ENCODE data around the gene CBLB.

The CBLB gene

DNA sequence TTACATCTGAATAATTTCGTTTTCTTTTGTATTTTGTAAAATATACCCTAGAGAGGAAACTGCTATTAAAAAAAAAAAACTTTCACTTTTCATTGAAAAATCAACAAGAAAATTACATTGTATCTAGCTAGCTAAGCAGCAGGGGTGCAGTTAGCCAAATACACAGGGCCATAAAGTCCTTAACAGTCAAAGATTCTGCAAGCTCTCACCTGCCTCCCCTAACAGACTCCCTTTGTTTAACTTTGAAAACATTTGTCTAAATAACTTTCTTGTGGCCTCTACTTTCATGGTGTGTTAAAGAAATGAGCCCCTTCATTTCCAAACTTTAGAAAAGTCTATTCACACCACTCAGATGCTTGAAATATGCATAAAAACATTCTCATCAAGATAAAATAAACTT is 23.3 kb downstream of the CBLB start:
- no peak for DNase-seq (ENCODE audit: low spot score)

DNA sequence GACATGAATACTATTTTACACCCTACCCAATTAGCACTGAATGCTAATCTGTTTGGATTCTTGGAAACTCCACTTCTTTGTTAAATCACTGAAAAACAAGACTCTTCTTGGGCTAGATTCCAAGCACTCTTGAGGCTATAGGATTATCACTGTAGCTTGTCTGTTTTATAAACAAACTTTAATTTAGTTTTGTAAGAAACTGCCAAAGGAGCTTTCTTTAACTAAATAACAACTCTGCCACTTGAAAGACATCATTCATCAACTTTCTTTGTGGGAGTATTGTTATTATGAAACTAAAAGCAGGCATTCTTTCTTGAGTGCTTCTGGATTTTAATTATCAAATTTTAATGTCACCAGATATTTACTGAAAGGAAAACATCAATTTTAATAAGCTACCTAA is 24.1 kb downstream of the CBLB start:
- no peak for DNase-seq (ENCODE audit: low spot score)

DNA sequence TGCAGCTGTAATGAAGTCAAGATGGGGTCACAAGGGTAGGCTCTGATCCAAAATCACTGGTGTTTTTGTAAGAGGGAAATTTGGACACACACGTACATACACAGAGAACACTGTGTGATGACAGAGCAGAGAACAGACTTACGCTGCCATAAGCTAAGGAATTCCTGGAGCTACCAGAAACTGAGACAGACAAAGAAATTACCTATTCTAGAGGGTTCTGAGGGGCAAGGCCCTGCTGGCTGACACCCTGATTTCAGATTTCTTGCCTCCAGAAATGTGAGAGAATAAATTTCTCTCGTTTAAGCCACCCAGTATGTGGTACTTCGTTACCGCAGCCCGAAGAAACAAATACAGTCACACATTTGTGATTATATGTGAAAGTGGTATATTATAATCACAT is 24.8 kb downstream of the CBLB start:
- no peak for DNase-seq (ENCODE audit: low spot score)

DNA sequence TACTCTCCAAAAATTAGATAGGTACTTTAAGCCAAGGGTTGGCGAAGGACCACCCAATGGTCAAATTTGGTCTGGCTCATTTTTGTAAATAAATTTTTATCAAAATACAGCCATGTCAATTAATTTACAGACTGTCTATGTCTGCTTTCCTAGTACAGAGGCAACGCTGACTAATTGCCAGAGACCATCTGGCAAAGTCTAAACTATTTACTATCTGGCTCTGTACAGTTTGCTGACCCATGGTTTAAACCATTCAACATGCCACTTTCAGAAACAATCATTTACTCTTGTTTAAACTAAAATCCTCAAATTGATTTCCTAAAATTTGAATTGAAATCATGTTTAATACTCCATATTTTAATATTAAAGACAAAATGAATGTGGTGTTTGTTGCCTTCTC is 25.9 kb downstream of the CBLB start:
- DNase-seq (ENCODE audit: low spot score) = no peak

DNA sequence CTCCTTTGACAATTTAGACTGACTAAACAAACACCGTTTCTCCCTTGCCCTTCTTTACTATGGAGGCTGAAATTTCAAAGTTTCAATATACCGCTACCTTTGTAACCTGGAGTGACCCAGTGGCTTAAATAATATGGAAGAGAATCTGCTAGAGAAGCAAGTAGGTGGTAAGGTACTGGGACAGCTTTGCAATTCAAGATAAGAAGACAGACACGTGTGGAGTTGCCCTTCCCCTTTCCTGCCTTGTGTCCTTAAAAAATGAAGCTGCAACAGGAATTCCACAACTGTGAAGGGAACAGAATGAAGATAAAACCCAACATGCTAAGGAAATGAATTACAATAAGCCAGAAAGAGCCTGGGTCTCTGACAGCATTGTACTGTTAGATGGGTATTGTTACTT is 26.4 kb downstream of the CBLB start:
- no peak for DNase-seq (ENCODE audit: low spot score)

DNA sequence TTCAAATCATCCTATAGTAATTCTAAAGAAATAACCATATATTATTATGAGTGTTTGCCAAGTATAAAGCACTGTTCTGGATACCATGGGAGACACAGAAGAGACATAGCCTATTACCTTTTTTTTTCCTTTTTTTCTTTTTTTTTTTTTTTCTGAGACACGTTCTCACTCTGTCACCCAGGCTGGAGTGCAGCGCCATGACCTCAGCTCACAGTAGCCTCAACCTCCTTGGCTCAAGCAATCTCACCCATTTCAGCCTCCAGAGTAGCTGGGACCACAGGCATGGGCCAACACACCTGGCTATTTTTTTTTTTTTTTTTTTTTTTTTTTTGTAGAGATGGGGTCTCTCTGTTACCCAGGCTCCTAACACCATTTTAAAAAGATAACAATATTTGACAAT is 30.9 kb downstream of the CBLB start:
- DNase-seq (ENCODE audit: low spot score) = no peak

DNA sequence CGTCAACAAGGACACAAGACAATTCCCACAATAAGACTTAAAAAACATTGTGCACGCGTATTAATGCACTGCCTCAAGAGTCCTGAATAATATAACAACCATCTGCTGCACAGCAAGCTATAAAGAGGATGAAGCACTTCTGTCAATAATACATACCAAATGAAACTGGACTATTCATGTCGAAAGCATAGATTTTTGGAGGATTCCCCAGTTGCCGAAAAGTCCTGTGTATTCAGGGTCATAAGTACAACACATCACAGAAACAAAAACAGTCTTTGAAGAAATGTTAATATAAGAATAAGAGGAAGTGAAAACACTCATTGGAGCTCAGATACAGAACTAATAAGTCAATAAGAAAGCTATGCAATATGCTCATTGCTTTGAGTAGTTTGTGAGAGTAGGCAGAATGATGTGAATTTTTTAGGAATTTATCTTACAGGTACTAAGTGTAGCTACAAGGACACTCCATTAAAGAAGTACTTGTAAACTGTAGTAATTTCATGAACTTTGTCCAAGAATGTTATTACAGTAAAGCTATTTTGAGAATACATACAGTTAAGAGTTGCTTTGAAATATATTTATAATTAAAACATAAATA is 31.6 kb downstream of the CBLB start:
- DNase-seq (ENCODE audit: low spot score) = no peak

DNA sequence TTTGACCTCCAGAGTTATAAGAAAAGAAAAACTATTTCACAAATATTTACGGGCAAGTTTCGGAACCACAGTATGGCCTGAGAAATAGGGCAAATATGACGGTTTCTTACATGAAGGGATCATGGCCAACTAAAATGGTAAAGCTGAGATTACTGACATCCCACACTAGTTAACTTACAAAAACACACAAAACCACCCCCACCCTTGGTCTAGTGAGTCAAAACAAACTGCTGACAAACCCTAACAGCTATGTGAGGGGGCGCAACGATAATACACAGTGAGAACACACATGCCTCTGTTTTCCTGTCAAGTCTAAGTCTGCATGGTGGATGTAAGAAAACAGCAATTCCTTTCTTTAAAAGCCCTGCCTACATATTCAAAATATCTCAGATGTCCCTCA is 32.3 kb downstream of the CBLB start:
- DNase-seq (ENCODE audit: low spot score) = no peak

DNA sequence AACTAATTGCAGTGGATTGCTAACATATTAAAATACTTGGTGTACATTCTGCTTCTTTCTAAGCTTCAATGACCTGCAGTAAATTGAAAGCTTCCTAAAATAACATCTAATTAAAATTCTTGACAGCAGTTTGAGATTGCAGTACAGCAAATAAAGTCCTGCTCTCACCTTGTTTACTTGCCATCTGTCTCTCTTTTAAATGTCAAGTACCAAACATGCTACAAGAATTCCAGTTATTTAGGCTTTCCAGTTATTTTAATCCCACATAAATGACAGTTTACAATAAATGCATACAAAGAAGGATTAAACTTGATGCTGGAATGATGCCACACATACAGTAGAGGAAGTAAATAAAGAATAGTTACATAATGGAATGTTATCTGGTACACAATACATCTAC is 33.2 kb downstream of the CBLB start:
- no peak for DNase-seq (ENCODE audit: low spot score)

DNA sequence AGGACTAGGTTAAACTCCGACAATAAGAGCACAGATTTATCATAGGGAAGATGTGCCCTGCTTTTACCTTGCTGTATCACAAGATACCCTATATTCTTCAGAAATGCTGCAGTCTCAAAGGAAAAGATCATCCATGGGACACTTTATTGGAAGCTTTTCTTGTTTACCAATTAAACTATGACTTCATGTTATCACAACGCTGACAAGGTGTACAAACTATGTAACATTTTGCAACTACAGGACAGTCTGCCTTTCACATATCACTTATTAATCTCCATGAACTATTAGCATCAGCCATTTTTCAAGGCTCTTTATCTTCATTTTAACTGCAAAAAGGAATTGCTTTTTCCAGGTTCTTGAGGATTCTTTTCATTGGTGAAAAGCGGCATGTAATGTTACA is 34.0 kb downstream of the CBLB start:
- DNase-seq (ENCODE audit: low spot score) = peak; percentile 50

DNA sequence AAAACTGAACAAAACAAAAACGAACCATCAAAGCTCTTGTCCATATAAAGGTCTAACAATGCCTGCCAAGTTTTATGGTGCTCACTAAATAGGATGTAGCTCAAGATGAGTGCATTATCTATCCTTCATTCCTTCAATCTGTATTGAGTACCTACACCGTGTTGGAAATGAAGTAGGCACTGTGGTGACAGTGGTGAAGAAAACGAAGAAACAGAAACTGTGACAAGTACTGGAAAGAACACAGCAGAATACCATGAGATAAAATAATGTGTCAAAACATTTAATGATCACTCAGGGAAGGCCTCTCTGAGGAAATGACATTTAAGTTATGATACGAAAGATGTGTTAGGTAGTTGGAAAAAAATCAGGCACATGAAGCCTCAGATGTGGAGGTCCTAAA is 36.2 kb downstream of the CBLB start:
- DNase-seq (ENCODE audit: low spot score) = no peak

DNA sequence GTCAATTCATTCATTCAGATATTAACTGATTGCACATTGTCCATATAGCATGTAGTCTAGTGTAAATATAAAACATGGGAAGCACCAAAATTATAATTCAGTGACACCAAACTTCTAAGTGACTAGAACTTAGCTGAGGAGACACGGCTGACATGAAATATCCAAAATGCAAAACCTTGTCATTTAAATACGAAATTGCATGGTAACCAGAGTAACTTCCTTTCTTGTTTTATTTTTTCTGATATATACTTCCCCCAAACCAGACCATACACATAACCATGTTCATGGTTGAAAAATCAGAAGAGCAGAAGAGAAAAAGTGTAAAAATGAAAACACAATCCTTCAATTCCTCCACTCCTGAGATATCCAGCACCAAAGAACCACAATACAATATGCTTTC is 38.0 kb downstream of the CBLB start:
- no peak for DNase-seq (ENCODE audit: low spot score)

DNA sequence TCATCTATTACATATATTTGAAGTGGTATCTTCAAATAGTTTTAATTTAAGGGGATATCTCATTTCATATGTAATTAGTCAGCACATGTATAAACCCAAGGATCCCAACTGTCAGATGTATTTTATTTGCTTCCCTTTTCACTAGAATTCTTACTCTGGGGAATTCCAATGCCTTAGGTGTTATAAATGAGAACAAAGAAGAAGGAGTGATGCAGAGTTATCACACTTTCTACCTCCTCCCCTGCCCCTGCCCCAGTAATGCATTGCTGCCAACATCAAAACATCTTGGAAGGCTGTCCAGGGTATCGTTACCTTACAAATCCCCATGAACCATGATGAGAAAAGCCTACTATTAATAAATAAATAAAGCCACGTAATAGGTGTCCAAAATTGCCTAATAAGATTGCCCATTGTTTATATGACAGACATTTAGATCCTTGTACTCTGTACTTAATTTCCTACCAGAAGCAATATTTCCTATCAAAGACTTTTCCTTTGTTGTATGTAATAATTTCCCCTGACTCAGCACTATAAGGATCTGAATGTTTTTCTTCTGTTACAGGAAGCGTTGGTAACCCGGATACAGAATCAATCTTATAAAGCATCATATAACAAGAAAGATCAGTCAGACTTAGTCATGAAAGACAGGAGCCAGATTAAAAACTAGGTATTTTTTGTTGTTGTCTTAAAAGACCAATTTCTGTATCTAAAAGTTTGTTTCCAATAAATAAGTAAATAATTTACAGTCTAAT is 38.8 kb downstream of the CBLB start:
- DNase-seq (ENCODE audit: low spot score) = no peak

DNA sequence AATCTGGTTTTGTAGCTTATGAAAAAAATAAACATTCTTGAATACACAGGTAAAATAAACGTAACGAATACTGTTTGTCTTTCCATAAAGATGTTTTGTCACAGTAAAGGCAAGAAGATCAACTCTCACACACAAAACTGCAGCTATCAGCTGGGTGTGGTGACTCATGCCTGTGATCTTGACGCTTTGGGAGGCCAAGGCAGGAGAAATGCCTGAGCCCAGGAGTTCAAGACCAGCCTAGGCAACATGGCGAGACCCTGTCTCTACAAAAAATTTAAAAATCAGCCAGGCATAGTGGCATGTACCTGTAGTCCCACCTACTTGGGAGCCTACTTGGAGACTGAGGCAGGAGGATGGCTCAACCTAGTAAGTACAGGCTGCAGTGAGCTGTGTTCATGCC is 39.6 kb downstream of the CBLB start:
- no peak for DNase-seq (ENCODE audit: low spot score)

DNA sequence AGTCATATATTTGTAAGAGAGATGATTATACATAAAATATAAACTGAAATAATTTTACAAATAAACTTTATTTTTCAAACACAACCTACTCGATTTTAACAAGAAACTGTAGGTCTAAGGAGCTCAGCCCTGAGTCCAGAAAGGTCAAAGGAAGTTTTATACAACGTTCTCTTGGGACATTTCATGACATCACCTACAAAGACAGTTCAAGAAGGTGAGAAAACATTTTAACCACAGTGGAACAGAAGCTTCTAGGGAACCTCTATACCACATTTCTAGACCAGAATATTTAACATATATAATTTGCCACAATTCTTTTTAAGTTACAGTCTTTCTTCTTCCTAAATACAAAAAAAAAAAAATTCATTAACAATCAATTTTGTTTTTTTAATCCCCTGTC is 40.1 kb downstream of the CBLB start:
- no peak for DNase-seq (ENCODE audit: low spot score)

DNA sequence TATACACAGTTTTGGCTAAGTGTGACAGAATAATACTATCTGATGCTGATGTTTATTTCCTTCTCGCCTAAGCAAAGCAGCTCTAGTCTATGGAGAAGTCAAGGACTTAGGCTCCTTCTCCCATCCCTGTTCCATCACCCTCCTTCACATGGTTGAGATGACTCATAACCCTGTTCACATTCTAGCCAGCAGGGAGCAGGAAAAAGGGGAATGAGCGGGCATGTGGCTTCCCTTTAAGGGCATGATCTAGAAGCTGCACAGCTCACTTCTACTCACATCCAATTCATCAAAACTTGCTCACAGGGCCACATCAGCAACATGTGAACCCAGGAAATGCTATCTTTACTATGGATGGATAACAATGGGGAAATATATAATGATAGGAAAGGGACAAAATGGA is 40.9 kb downstream of the CBLB start:
- peak; percentile 85 for DNase-seq (ENCODE audit: low spot score)

DNA sequence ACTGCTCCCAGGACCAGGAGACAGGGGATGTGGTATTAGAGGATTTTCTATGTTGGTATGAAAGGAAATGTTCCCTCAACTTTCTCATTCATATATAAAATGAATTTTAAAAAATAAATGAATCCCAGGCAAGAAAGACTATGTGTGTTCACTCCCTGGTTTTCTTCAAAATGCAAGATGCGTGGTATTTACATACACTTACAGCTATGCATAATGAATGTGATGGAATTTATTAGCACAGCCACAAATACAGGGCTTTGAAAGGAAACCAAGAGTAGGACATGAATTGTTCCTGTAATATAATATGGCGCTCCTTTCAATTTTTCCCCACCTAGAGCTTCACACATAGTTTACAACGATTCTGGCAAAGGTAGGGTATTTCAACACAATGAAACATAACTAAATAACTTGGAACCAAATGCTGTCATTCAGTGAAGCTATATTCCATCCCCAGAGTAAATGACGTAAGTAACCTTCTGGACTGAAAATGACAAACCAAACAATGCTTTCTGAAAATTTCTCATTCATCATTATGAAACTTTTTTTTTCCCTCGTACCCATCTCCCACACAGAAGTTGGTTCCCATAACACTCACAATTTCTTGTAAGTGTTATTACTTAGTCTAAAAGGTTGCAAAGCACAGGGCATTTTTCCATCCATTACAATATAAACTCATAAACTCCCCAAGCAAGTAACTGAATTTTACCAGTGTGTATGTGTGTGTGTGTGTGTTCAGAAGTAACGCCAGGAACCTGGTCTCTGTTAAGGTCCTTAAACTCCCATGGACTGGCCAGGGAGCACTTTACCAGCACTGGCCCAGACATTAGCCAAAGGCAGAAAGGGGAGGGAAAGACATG is 41.8 kb downstream of the CBLB start:
- no peak for DNase-seq (ENCODE audit: low spot score)

DNA sequence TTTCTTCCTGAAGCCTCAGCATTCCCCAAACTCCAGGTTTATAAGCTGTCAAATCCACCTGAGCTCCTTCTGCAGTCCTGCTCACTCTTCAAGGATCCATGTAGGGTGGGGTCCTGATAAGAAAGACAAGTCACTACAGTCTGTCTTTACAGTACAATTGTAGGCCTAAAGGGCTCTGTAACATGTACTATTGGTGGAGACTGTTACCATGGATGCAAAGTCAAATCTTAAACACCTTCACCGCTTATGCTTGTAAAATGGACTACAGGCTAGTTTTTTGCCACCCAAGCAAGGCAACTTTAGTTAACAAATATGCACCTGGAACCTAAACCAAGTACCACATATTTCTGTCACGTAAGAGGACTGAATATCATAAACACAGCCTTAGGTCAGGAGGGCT is 44.7 kb downstream of the CBLB start:
- DNase-seq (ENCODE audit: low spot score) = no peak

DNA sequence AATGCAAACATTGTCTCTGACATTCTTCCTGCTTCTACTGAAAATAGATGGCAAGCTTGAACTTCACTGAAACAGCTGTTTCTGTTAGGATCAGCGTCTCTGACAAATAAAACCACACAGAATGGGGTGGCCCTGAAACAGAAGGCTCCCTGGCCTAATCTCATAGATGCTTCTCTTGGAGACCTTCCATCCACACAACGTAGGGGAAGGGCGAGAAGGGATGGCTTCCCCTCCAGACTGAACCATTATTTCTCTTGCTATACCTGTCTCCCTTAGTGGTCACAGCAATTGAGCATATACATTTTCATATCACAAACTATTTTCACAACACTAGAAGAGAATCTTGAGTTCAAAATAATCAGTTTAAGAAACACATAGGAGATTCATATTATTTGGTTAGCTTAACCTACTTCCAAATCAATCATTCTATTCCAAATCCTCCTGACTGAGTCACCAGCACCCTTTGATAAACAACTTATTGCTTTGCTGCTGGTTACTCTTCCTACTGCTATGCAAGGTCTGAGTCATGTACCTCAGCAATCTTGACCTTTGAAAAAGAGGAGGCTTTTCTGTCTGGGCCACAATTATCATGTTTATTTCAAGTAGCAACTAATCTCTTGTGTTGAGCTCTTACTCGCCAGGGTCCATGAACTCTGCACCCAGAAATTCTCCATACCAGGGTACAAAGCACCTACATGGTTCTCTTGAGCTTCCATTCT is 45.5 kb downstream of the CBLB start:
- DNase-seq (ENCODE audit: low spot score) = peak; percentile 86

DNA sequence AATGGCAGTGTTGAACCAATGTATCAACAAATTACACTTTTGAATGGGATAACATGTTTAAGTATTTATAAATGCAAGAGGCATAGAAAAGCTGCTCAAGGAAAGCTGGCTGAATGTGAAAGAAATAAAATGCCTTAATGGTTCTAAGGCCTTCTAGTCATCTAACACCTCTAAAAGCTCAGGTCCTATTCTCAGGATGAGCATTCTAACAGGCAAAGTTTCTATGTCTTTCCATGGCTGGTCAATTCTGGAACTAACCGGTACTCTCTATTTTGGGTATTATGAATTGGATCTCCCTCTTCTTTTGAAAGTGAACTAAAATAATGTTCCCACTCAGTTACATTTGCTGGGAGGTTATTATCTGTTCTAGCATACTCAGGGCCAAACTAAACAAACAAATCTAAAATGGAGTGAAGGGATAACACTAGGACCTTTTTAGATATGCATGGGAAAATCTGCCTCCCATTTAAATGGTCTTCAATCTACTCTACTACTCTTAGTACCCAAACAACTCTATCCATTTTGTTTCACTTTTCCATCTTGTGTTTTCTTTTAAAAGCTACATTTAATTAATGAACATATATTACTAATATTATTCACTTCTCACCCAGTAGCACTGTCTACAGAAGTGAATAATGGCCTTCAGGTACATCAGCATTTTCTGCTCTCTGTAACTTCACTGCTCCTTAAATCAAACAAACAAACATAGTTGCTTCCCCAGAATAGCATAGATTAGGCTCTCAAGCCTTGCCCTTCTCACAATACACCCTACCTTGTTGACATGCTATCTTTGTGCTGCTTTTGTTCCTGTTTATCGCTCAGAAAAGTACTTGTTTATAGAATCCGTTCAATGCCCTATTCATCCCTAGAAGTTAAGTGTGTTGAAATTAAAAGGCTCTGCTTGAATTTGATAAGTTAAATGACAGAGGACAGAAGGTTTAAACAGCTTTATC is 46.4 kb downstream of the CBLB start:
- DNase-seq (ENCODE audit: low spot score) = no peak

DNA sequence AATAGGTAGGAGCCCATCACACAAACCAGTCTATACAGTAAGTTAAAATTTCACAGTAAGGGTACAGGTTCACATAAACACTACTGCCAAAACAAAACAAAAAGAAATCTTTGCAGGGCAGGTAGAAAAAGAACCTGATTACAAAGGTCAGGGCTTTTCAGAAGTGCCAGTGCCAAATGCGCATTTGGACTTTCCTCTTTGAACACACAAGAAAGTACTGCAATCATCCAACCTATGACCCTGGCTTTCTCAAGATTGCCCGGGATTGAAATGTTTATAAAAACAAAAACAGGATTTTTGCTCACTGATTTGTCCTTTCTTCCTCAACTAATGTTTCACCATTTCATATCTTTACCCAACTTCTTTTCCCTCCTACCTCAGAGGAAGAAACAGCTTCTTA is 47.4 kb downstream of the CBLB start:
- DNase-seq (ENCODE audit: low spot score) = no peak

Measured in kidney tubule cell (primary cell).